ENCODE results near the gene LSG1. TPM values are rescaled to one million over a fixed set of nuclear protein-coding genes. Genes with fewer than 3 reads are reported as not detected.

Gene LSG1
- total RNA-seq, 1 donor from 2014 or later, result 40.9 TPM

GRCh38 chr3:194638991-194639605, 32.9 kb downstream of the LSG1 start:
- Histone ChIP-seq H3K36me3 (peaks cover 31% of the 10 kb centered on the region), H3K9me3 (no peaks in the 10 kb centered on the region), H3K4me3 (no peak overlapping the region), H3K27ac (peak overlapping the region; percentile 70), H3K4me1 (peaks cover 15% of the 10 kb centered on the region), H3K27me3 (ENCODE audit: low read depth) (no peaks in the 10 kb centered on the region)
- ATAC-seq (no peak), DNase-seq (no peak)
- intact Hi-C loops (cut with DNase I), result no loop called here
- TF ChIP-seq CTCF (IDR thresholded peaks at IDR 0.05), result no peak

- H3K27ac ChIP-seq, result no peak overlapping the region
- intact Hi-C loops (cut with DNase I), result no loop called here
- no peaks in the 10 kb centered on the region for H3K9me3 ChIP-seq
- no peak for TF ChIP-seq CTCF (IDR thresholded peaks at IDR 0.05)
- H3K36me3 ChIP-seq, result peaks cover 19% of the 10 kb centered on the region
- no peak overlapping the region for H3K4me3 ChIP-seq
- no peaks in the 10 kb centered on the region for H3K27me3 ChIP-seq (ENCODE audit: low read depth)
- peaks cover 16% of the 10 kb centered on the region for H3K4me1 ChIP-seq
- no peak for DNase-seq
- ATAC-seq, result no peak
Measured at GRCh38 chr3:194637541-194638400, 34.2 kb downstream of the LSG1 start.

GRCh38 chr3:194637066-194637465, 34.9 kb downstream of the LSG1 start:
- no peak for DNase-seq
- TF ChIP-seq CTCF (IDR thresholded peaks at IDR 0.05), result no peak
- Histone ChIP-seq H3K4me3 (no peak overlapping the region), H3K36me3 (peaks cover 13% of the 10 kb centered on the region), H3K4me1 (peaks cover 23% of the 10 kb centered on the region), H3K27me3 (ENCODE audit: low read depth) (no peaks in the 10 kb centered on the region), H3K27ac (no peak overlapping the region), H3K9me3 (no peaks in the 10 kb centered on the region)
- ATAC-seq, result no peak
- intact Hi-C loops (cut with DNase I), result no loop called here

GRCh38 chr3:194633349-194634004, 38.5 kb downstream of the LSG1 start, which contains the start of gene TMEM44:
Gene TMEM44, minus strand, starts transcription at chr3:194633419. Its CDS starts 204 bp downstream, at chr3:194633215.
- Histone ChIP-seq H3K27me3 (ENCODE audit: low read depth) (no peaks in the 10 kb centered on the region), H3K36me3 (peaks cover 4% of the 10 kb centered on the region), H3K9me3 (no peaks in the 10 kb centered on the region), H3K4me3 (peak within 1 kb of the TSS; percentile 68), H3K4me1 (peaks cover 10% of the 10 kb centered on the region), H3K27ac (peak within 1 kb of the TSS; percentile 81)
- DNase-seq, result peak; percentile 82
- intact Hi-C loops (cut with DNase I), result no loop called here
- peak; percentile 59 for TF ChIP-seq CTCF (IDR thresholded peaks at IDR 0.05)
- ATAC-seq, result peak; percentile 89 to 96

GRCh38 chr3:194632809-194633348, 39.1 kb downstream of the LSG1 start:
- peak overlapping the region; percentile 68 for H3K4me3 ChIP-seq
- H3K36me3 ChIP-seq, result peaks cover 9% of the 10 kb centered on the region
- peaks cover 10% of the 10 kb centered on the region for H3K4me1 ChIP-seq
- DNase-seq (peak; percentile 62), ATAC-seq (peak; percentile 36 to 71)
- H3K27ac ChIP-seq, result peak overlapping the region; percentile 81
- no peak for TF ChIP-seq CTCF (IDR thresholded peaks at IDR 0.05)
- H3K9me3 ChIP-seq, result no peaks in the 10 kb centered on the region
- H3K27me3 ChIP-seq (ENCODE audit: low read depth), result no peaks in the 10 kb centered on the region
- intact Hi-C loops (cut with DNase I), result no loop called here
